Osteoblast (primary cell): ENCODE results near the gene PCCA. TPM values are rescaled to one million over a fixed set of nuclear protein-coding genes. Genes with fewer than 3 reads are reported as not detected.

Experiments
- DNase-seq: peaks from one replicate; pipeline ENCODE4 v3.0.0; 2011; ENCODE audit warnings: low spot score, mixed read lengths; ENCODE audit not compliant: insufficient read length; ENCODE audit errors: missing footprints
- H2AFZ ChIP-seq: 2 replicates; pipeline ENCODE4 v1.6.0; 2011; ENCODE audit warnings: mild to moderate bottlenecking, low read length
- H3K27ac ChIP-seq: 2 replicates; pipeline ENCODE4 v1.5.1; 2011; ENCODE audit warnings: mild to moderate bottlenecking, low read depth, low read length, moderate library complexity
- H3K27me3 ChIP-seq: 2 replicates; pipeline ENCODE4 v1.6.0; 2012; ENCODE audit warnings: mild to moderate bottlenecking, control low read depth, inconsistent platforms, low read length, moderate library complexity; ENCODE audit not compliant: insufficient read depth
- H3K36me3 ChIP-seq: 2 replicates; pipeline ENCODE4 v1.5.1; 2011; ENCODE audit warnings: mild to moderate bottlenecking, low read length, control low read depth, moderate library complexity; ENCODE audit not compliant: insufficient read depth
- H3K4me1 ChIP-seq: 2 replicates; pipeline ENCODE4 v1.5.1; 2011; ENCODE audit warnings: mild to moderate bottlenecking, low read length, control low read depth, moderate library complexity; ENCODE audit not compliant: insufficient read depth
- H3K4me2 ChIP-seq: 2 replicates; pipeline ENCODE4 v1.6.0; 2011; ENCODE audit warnings: mild to moderate bottlenecking, low read length; ENCODE audit not compliant: insufficient read depth
- H3K4me3 ChIP-seq: fragments of 200-600 bp; sonication (generic); 3 replicates; pipeline ENCODE4 v1.5.1; 2012; ENCODE audit warnings: mild to moderate bottlenecking, low read length, inconsistent platforms; ENCODE audit not compliant: insufficient read depth
- H3K79me2 ChIP-seq: 2 replicates; pipeline ENCODE4 v1.6.0; 2012; ENCODE audit warnings: mild to moderate bottlenecking, low read length, control low read depth, inconsistent platforms; ENCODE audit not compliant: insufficient read depth
- H3K9me3 ChIP-seq: 2 replicates; pipeline ENCODE4 v1.5.1; 2011; ENCODE audit warnings: low read depth, low read length, control low read depth
- H4K20me1 ChIP-seq: 2 replicates; pipeline ENCODE4 v1.6.0; 2012; ENCODE audit warnings: mild to moderate bottlenecking, low read length, control low read depth; ENCODE audit not compliant: insufficient read depth
- total RNA-seq: library from RNA; depleted of rRNA; stranded (reverse); fragments of >200 nt; gene quantifications from 2 replicates; pipeline ENCODE4 v1.2.3, GENCODE V29; 2012
- TF ChIP-seq, protein P1 (sequence below): IDR thresholded peaks from 2 replicates; pipeline ENCODE4 v1.5.1; 2011; ENCODE audit warnings: mild to moderate bottlenecking, low read depth, low read length, moderate library complexity; ENCODE audit errors: extremely low read depth

The PCCA gene
- total RNA-seq, 1 donor = 40.5 TPM

DNA sequence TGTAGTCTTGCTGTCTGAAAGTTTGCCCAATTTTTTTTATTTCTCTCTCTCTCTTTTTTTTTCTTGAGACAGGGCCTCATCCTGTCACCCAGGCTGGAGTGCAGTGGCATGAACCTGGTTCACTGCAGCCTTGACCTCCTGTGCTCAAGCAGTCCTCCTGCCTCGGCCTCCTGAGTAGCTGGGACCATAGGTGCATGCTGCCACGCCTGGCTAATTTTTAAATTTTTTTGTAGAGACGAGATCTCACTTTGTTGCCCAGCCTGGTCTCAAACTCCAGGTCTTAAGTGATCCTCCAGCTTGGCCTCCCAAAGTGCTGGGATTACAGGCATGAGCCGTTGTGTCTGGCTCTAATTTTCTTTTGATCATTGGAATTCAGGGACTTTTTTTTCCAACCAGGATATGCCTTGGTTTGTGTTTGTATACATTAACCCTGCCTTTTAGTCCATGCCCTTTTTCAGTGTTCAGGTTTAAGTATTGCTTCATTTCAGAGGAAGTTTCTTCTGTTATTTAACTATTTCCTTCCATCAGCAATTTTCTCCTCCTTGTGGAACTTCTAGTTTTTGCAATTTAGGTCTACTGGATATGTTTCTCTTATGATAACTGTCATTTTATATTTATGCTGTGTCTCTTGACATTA is 201.4 kb downstream of the PCCA start:
- H3K27me3 ChIP-seq = no peaks in the 10 kb centered on the region
- H3K4me3 ChIP-seq = no peak overlapping the region
- TF ChIP-seq, protein P1, sequence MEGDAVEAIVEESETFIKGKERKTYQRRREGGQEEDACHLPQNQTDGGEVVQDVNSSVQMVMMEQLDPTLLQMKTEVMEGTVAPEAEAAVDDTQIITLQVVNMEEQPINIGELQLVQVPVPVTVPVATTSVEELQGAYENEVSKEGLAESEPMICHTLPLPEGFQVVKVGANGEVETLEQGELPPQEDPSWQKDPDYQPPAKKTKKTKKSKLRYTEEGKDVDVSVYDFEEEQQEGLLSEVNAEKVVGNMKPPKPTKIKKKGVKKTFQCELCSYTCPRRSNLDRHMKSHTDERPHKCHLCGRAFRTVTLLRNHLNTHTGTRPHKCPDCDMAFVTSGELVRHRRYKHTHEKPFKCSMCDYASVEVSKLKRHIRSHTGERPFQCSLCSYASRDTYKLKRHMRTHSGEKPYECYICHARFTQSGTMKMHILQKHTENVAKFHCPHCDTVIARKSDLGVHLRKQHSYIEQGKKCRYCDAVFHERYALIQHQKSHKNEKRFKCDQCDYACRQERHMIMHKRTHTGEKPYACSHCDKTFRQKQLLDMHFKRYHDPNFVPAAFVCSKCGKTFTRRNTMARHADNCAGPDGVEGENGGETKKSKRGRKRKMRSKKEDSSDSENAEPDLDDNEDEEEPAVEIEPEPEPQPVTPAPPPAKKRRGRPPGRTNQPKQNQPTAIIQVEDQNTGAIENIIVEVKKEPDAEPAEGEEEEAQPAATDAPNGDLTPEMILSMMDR = no peak
- no peak overlapping the region for H3K4me2 ChIP-seq
- H3K36me3 ChIP-seq = no peaks in the 10 kb centered on the region
- H3K4me1 ChIP-seq = no peaks in the 10 kb centered on the region
- H2AFZ ChIP-seq = no peak overlapping the region
- H3K79me2 ChIP-seq = no peaks in the 10 kb centered on the region
- no peaks in the 10 kb centered on the region for H4K20me1 ChIP-seq
- H3K9me3 ChIP-seq = no peaks in the 10 kb centered on the region
- no peak for DNase-seq
- H3K27ac ChIP-seq = no peak overlapping the region

DNA sequence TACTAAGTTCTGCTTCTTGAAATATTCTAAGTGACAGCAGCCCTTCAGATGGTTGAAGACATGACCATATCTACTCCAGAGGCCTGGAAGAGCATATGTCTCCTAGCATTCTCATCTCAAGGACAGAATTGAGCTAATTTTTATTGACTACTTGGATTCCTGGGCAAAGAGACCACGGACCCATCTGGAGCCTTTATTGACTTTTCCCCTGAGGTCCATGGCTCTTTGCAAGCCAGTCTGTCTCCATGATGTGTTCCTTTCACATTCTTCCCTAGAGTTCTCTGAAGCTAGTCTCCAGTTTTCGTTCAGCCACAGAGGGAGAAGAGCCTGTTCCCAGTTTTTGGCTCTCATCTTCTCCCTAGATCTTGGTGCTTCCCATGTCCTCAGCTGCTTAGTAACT is 202.7 kb downstream of the PCCA start:
- Histone ChIP-seq H3K36me3 (no peaks in the 10 kb centered on the region), H3K79me2 (no peaks in the 10 kb centered on the region), H2AFZ (no peak overlapping the region), H4K20me1 (no peaks in the 10 kb centered on the region), H3K4me3 (no peak overlapping the region), H3K27me3 (no peaks in the 10 kb centered on the region), H3K4me1 (no peaks in the 10 kb centered on the region), H3K27ac (no peak overlapping the region), H3K9me3 (no peaks in the 10 kb centered on the region), H3K4me2 (no peak overlapping the region)
- no peak for DNase-seq
- TF ChIP-seq, protein P1 = no peak

DNA sequence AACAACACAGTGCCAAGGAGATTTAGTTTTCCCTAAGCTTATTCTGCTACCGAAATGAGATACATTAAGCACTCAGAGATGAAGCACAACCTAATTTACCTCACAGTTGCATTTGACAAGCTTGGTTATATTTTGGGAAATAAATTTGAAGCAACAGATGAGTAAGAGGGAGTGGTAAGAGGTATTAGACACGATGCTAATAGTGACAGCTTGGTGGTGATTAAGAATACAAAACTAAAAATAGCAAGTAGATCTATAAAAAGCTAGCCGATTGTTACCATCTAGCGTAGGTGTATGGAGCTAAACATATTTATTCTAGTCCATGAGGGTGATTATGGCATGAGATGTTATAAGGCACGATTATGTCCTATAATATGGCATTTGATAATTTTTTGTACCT is 208.5 kb downstream of the PCCA start:
- Histone ChIP-seq H4K20me1 (no peaks in the 10 kb centered on the region), H3K79me2 (no peaks in the 10 kb centered on the region), H3K36me3 (no peaks in the 10 kb centered on the region), H2AFZ (no peak overlapping the region), H3K4me3 (no peak overlapping the region), H3K9me3 (no peaks in the 10 kb centered on the region), H3K27ac (no peak overlapping the region), H3K4me2 (no peak overlapping the region), H3K4me1 (no peaks in the 10 kb centered on the region), H3K27me3 (no peaks in the 10 kb centered on the region)
- TF ChIP-seq, protein P1 = no peak
- no peak for DNase-seq

DNA sequence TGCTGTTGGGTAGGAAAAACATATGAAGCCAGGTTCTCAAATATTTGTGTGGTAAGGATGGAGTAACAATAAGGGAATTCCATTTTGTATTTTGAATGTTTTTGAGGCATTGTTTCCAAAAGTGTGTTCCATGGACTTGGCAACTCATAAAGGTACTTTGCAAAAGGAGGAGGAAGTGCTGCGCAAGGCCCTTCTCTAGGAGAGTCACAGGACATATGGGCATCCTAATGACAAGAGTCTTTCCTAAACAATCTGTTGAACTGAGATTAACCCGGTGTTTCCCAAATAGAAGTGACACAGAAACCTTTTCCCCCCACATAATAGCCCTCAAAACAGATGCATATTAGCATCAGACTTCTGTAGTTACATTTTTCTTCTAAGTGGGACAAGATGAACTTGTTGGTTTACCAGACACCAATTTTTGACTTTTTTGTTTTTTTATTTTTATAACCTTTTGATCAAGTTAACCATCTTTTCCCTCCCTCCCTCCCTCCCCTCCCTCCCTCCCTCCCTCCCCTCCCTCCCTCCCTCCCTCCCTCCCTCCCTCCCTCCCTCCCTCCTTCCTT is 209.3 kb downstream of the PCCA start:
- Histone ChIP-seq H2AFZ (no peak overlapping the region), H3K79me2 (no peaks in the 10 kb centered on the region), H3K4me1 (no peaks in the 10 kb centered on the region), H3K27me3 (no peaks in the 10 kb centered on the region), H3K36me3 (no peaks in the 10 kb centered on the region), H3K9me3 (no peaks in the 10 kb centered on the region), H3K4me3 (no peak overlapping the region), H3K27ac (no peak overlapping the region), H4K20me1 (no peaks in the 10 kb centered on the region), H3K4me2 (no peak overlapping the region)
- TF ChIP-seq, protein P1 = no peak
- no peak for DNase-seq
